Hepatocyte (in vitro differentiated cells): ENCODE measurements around the gene TSSK3. TPM values are rescaled to one million over a fixed set of nuclear protein-coding genes. Genes with fewer than 3 reads are reported as not detected.
A peak's percentile ranks its signal among the peaks of the same experiment; 100 is the strongest.
"Not testable (repeated sequence)": the region's sequence is repeated elsewhere in the genome, so short reads cannot be mapped to it uniquely, and the experiment has no call there.

Experiments
- DNase-seq: peaks from one replicate; pipeline ENCODE4 v3.0.0-alpha.2; 2016; ENCODE audit warnings: low spot score
- H2AFZ ChIP-seq: fragments of 200-600 bp; sonication (generic); 2 replicates; pipeline ENCODE4 v1.6.0; 2016; ENCODE audit warnings: antibody characterized with exemption, mild to moderate bottlenecking
- H3K27ac ChIP-seq: fragments of 200-600 bp; sonication (generic); 2 replicates; pipeline ENCODE4 v1.5.1; 2016; ENCODE audit warnings: mild to moderate bottlenecking
- H3K27me3 ChIP-seq: fragments of 200-600 bp; sonication (generic); 2 replicates; pipeline ENCODE4 v1.6.1; 2016
- H3K36me3 ChIP-seq: fragments of 200-600 bp; sonication (generic); replicated peaks from 2 replicates; pipeline ENCODE4 v1.5.1; 2016; ENCODE audit warnings: low read depth; ENCODE audit not compliant: insufficient read depth
- H3K4me1 ChIP-seq: fragments of 200-600 bp; sonication (generic); 2 replicates; pipeline ENCODE4 v1.5.1; 2016; ENCODE audit warnings: mild to moderate bottlenecking, moderate library complexity; ENCODE audit not compliant: insufficient read depth
- H3K4me2 ChIP-seq: fragments of 200-600 bp; sonication (generic); 2 replicates; pipeline ENCODE4 v1.6.0; 2016
- H3K4me3 ChIP-seq: fragments of 200-600 bp; sonication (generic); 2 replicates; pipeline ENCODE4 v1.5.1; 2016; ENCODE audit warnings: mild to moderate bottlenecking
- H3K79me2 ChIP-seq: fragments of 200-600 bp; sonication (generic); 2 replicates; pipeline ENCODE4 v1.6.0; 2017; ENCODE audit warnings: mild to moderate bottlenecking
- H3K9me2 ChIP-seq: fragments of 200-600 bp; sonication (generic); replicated peaks from 2 replicates; pipeline ENCODE4 v1.6.0; 2017; ENCODE audit warnings: mild to moderate bottlenecking; ENCODE audit not compliant: insufficient read depth
- H3K9me3 ChIP-seq: fragments of 200-600 bp; sonication (generic); 2 replicates; pipeline ENCODE4 v1.5.1; 2016; ENCODE audit warnings: low read depth, mild to moderate bottlenecking
- H4K20me1 ChIP-seq: fragments of 200-600 bp; sonication (generic); 2 replicates; pipeline ENCODE4 v1.6.0; 2016; ENCODE audit warnings: mild to moderate bottlenecking; ENCODE audit not compliant: insufficient read depth, poor library complexity, severe bottlenecking
- CTCF ChIP-seq: fragments of 200-600 bp; sonication (generic); IDR thresholded peaks from 2 replicates; pipeline ENCODE4 v1.5.1; 2016; ENCODE audit warnings: antibody characterized with exemption, mild to moderate bottlenecking; ENCODE audit not compliant: poor library complexity
- EZH2 ChIP-seq: fragments of 200-600 bp; sonication (generic); IDR thresholded peaks from 2 replicates; pipeline ENCODE4 v1.6.1; 2016; ENCODE audit warnings: antibody characterized with exemption, mild to moderate bottlenecking, borderline replicate concordance
- EZH2phosphoT487 ChIP-seq: fragments of 200-600 bp; sonication (generic); IDR thresholded peaks from one replicate; pipeline ENCODE4 v1.6.1; 2018; ENCODE audit warnings: antibody characterized with exemption, mild to moderate bottlenecking, low read depth, moderate library complexity; ENCODE audit not compliant: unreplicated experiment, severe bottlenecking
- WGBS: methylation state at CpG from one replicate; pipeline ENCODE4 v1.1.6; 2016; ENCODE audit warnings: low lambda C conversion rate; ENCODE audit errors: missing lambda C conversion rate; 5-methylcytosine and 5-hydroxymethylcytosine counted together
- polyA plus RNA-seq: library from polyadenylated mRNA; unstranded; fragments of >200 nt; fragmentation: Nextera tagmentation; extraction: Ambion mirVana; gene quantifications from 2 replicates; pipeline ENCODE4 v1.2.1, GENCODE V29; 2016
- total RNA-seq: library from RNA; depleted of rRNA; stranded (reverse); fragments of >200 nt; gene quantifications from 2 replicates; pipeline ENCODE4 v1.2.3, GENCODE V29; 2014

TSSK3 gene
- total and polyA plus RNA-seq, 2 experiments from 2014 or later: 1.4 TPM

- WGBS: 83% methylated on average over 2 of the region's 2 CpGs
- Histone ChIP-seq H3K36me3 (no peaks in the 10 kb centered on the region), H3K4me1 (peaks cover 26% of the 10 kb centered on the region), H3K79me2 (peaks cover 12% of the 10 kb centered on the region), H2AFZ (no peak overlapping the region), H3K4me3 (no peak overlapping the region), H3K27ac (peak overlapping the region; percentile 97), H3K27me3 (no peaks in the 10 kb centered on the region), H4K20me1 (no peaks in the 10 kb centered on the region), H3K9me2 (no peaks in the 10 kb centered on the region), H3K4me2 (peak overlapping the region; percentile 95), H3K9me3 (no peaks in the 10 kb centered on the region)
- TF ChIP-seq CTCF: no peak
- no peak for TF ChIP-seq EZH2
- no peak for TF ChIP-seq EZH2phosphoT487
- DNase-seq: no peak
These were observed 8.9 kb upstream of the TSSK3 start for GRCh38 chr1:32353431-32353830.

- WGBS: 34% methylated on average over 2 of the region's 2 CpGs
- Histone ChIP-seq H3K27ac (peak overlapping the region; percentile 97), H4K20me1 (no peaks in the 10 kb centered on the region), H3K4me1 (peaks cover 26% of the 10 kb centered on the region), H3K9me3 (no peaks in the 10 kb centered on the region), H3K79me2 (peaks cover 12% of the 10 kb centered on the region), H3K9me2 (no peaks in the 10 kb centered on the region), H3K4me2 (peak overlapping the region; percentile 95), H3K27me3 (no peaks in the 10 kb centered on the region), H3K36me3 (no peaks in the 10 kb centered on the region), H2AFZ (no peak overlapping the region), H3K4me3 (no peak overlapping the region)
- TF ChIP-seq EZH2 (no peak), CTCF (no peak), EZH2phosphoT487 (no peak)
- DNase-seq: no peak
These were observed 8.3 kb upstream of the TSSK3 start for GRCh38 chr1:32353886-32354570.

GRCh38 chr1:32355778-32356177 lies 6.6 kb upstream of the TSSK3 start:
- H2AFZ ChIP-seq, H3K4me2 ChIP-seq, H3K4me3 ChIP-seq, H3K9me2 ChIP-seq, H3K27ac ChIP-seq, H3K9me3 ChIP-seq, H3K27me3 ChIP-seq, DNase-seq, H3K36me3 ChIP-seq, H4K20me1 ChIP-seq: not testable (repeated sequence)
- WGBS: 97% methylated on average over 6 of the region's 6 CpGs
- Histone ChIP-seq H3K4me1 (peaks cover 26% of the 10 kb centered on the region), H3K79me2 (peaks cover 12% of the 10 kb centered on the region)

GRCh38 chr1:32356478-32356877 lies 5.9 kb upstream of the TSSK3 start:
- H3K36me3 ChIP-seq: no peaks in the 10 kb centered on the region
- H4K20me1 ChIP-seq: no peaks in the 10 kb centered on the region
- H3K9me2 ChIP-seq: no peaks in the 10 kb centered on the region
- H3K27me3 ChIP-seq: no peaks in the 10 kb centered on the region
- H3K9me3 ChIP-seq: no peaks in the 10 kb centered on the region
- H2AFZ ChIP-seq: no peak overlapping the region
- 100% methylated on average over 1 of the region's 1 CpG for WGBS
- H3K79me2 ChIP-seq: peaks cover 12% of the 10 kb centered on the region
- TF ChIP-seq EZH2 (no peak), EZH2phosphoT487 (no peak), CTCF (no peak)
- no peak overlapping the region for H3K4me3 ChIP-seq
- no peak overlapping the region for H3K27ac ChIP-seq
- peaks cover 26% of the 10 kb centered on the region for H3K4me1 ChIP-seq
- no peak for DNase-seq
- no peak overlapping the region for H3K4me2 ChIP-seq
